ENCODE measurements around the gene FAF1.
"Not testable (repeated sequence)": the region's sequence is repeated elsewhere in the genome, so short reads cannot be mapped to it uniquely, and the experiment has no call there.

FAF1 gene

GRCh38 chr1:50836117-50836516 lies 124.0 kb downstream of the FAF1 start:
- DNase-seq: no peak

GRCh38 chr1:50833216-50833615 lies 126.9 kb downstream of the FAF1 start:
- DNase-seq: no peak

GRCh38 chr1:50832167-50832566 lies 127.9 kb downstream of the FAF1 start:
- DNase-seq: no peak

- no peak for DNase-seq
Measured at GRCh38 chr1:50831300-50832061, 128.6 kb downstream of the FAF1 start.

GRCh38 chr1:50830621-50831020 lies 129.4 kb downstream of the FAF1 start:
- DNase-seq: no peak

GRCh38 chr1:50829014-50829958 lies 130.8 kb downstream of the FAF1 start:
- DNase-seq: no peak

- no peak for DNase-seq
Measured at GRCh38 chr1:50827546-50827945, 132.5 kb downstream of the FAF1 start.

- DNase-seq: not testable (repeated sequence)
Measured at GRCh38 chr1:50826792-50827191, 133.3 kb downstream of the FAF1 start.

GRCh38 chr1:50822035-50822776 lies 137.9 kb downstream of the FAF1 start:
- no peak for DNase-seq

GRCh38 chr1:50820545-50820944 lies 139.5 kb downstream of the FAF1 start:
- DNase-seq: no peak

- no peak for DNase-seq
Measured at GRCh38 chr1:50812346-50812745, 147.7 kb downstream of the FAF1 start.

GRCh38 chr1:50808296-50808695 lies 151.8 kb downstream of the FAF1 start:
- DNase-seq: no peak

- DNase-seq: no peak
Measured at GRCh38 chr1:50796272-50796671, 163.8 kb downstream of the FAF1 start.

- DNase-seq: no peak
Measured at GRCh38 chr1:50793521-50793920, 166.5 kb downstream of the FAF1 start.

GRCh38 chr1:50787266-50787665 lies 172.8 kb downstream of the FAF1 start:
- no peak for DNase-seq

GRCh38 chr1:50783286-50783685 lies 176.8 kb downstream of the FAF1 start:
- no peak for DNase-seq

- no peak for DNase-seq
Measured at GRCh38 chr1:50780797-50781196, 179.3 kb downstream of the FAF1 start.

GRCh38 chr1:50779801-50780200 lies 180.3 kb downstream of the FAF1 start:
- DNase-seq: peak; percentile 24 to 45

GRCh38 chr1:50775740-50776139 lies 184.3 kb downstream of the FAF1 start:
- DNase-seq: no peak

- peak; percentile 23 to 75 for DNase-seq
Measured at GRCh38 chr1:50774759-50775351, 185.2 kb downstream of the FAF1 start.

- DNase-seq: no peak
Measured at GRCh38 chr1:50766688-50767087, 193.4 kb downstream of the FAF1 start.

GRCh38 chr1:50756543-50756942 lies 203.5 kb downstream of the FAF1 start:
- not testable (repeated sequence) for DNase-seq

GRCh38 chr1:50754764-50755163 lies 205.3 kb downstream of the FAF1 start:
- DNase-seq: not testable (repeated sequence)

All from inflammatory macrophage treated with lipopolysaccharide for 1 hour (primary cell).